Measurements from ENCODE around the gene KCP.

GRCh38 chr7:128887169-128888038 lies 23.1 kb downstream of the KCP start:
- no peak for TF ChIP-seq EZH2 (optimal IDR thresholded peaks at IDR 0.05; ENCODE audit: low read depth, low read length)
- TF ChIP-seq CTCF (IDR thresholded peaks at IDR 0.05; ENCODE audit: low read length) = no peak
- no peak for TF ChIP-seq EZH2phosphoT487 (IDR thresholded peaks at IDR 0.05; ENCODE audit: low read length)

All from MM.1S (cell line).